Fibroblast of skin of right biceps (primary cell): Measurements from ENCODE around the gene BTG4.

ENCODE experiments used
- DNase-seq: peaks from one replicate; pipeline ENCODE4 v3.0.0-alpha.2; 2013

BTG4 gene

DNA sequence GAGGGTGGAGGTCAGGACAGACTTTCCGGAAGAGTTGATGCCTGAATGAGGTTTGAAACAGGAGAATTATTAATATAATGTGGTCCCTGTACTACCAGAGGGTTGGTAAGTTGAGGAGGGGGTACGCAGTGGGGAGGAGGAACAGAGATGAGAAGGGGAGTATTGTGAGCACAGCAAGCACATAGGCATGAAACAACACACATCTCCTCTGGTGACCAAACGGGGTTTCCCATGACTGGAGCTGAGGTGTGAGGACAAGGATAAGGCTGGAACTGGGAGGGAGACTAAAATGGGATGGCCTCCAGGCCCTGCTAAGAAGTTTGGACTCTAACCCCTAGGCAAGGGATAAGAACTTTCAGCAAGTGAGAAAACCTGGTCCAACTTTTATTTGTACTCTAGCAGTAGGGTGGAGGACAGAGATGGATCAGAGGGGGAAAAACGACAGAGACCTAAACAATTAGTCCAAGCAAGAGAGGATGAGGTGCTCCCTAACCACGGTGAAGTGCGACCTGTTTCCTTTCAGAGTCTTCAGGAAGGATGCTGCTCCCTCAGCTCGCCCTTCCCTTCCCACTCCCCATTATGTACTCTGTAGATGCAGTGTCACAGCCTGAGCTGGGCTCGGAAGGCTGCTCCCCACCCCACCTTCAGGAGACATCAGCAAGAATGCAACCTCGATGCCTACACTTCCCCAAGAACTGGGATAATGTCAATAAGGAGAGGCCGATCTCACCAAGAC, 59.2 kb downstream of the BTG4 start:
- DNase-seq, result no peak

DNA sequence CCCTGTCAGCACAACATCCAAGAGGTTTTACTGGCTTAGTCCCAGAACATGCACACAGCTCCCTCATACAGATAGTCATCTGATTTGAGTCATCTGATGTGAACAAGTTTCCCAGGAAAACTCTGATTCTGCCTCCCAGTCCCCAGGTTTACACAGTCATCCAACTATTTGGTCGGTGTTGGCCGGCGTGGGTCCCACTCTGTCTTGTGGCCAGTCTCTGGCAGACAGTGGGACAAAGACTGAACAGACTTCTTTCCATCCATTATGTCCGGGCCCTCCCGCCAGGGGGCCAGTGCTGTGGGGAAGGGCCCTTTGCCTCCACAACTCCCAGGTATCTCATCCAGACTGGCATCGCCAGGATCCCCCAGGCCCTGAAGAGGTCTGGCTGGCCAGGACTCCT, 60.0 kb downstream of the BTG4 start:
- peak; percentile 66 for DNase-seq

DNA sequence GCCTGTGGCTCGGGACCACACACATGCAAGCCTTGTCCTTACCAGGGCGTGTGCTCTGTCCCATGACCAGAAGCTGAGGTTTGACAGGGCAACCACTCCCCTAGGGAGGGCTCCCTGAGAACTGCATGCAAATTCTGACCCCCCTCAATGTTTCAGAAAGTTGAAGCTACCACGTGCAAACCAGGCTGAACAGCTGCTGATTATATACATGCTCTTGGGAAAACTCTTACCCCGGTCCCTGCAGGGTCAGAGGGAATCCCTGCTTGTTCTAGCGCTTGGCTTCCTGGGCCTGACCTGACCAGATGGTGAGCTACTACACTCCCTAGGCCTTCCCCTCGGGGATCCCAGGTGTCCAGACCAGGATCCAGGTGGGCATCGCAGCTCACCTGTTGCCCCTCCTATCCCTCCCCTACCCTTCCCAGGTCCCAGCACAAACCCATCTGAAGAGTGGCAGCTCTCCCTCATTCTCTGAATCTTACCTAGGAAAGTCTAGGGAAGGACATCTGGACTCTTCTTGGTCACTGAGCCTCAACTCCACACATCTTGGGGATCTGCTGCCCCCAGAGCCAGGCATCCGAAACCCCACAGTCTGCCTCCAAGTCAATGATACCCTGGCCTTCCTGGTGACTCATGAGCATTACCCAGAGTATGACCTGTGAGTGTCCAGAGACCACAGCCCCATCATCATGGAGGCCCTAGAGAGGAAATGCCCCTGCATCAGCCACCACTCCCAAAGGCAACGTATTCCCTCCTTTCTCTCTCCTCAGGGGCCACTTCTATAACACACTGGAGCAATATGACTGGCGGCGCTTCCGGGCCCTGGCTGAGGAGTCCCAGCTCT, 61.5 kb downstream of the BTG4 start:
- no peak for DNase-seq

DNA sequence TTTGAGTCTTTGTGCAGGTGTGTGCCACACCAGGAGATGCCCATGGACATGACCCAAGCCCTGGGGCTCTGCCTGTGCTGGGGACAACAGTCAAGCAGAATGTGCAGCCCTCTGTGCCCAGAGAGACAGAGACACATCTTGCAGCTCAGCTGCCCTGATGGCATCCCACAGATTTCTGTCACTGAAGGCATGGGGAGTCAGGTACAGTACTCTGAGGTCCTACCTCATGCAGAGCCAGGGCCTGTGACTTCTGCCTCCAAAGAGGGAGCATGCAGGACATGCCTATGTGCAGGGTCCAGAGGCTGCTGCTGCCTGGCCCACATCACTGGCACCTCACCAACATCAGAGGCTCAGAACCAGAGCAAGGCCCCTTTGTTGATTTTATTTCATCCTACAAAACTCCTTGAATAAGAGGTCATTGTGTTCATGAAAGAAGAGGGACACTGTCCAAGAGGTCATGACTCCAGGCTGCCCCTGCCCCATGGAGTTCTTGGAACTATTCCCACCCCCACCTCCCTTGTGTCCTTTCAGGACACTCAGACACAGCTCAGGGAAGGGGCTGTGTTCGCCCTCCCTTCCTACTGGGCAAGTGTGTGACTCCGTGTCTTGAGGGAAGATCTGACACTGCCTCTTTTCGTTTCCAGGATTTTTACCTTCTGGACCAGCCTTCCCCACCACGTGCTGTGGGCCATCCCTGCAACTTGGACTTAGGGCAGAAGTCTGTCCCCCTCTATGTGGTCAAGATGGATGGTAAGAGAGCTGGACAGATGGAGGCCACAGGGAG, 62.3 kb downstream of the BTG4 start:
- DNase-seq, result no peak

DNA sequence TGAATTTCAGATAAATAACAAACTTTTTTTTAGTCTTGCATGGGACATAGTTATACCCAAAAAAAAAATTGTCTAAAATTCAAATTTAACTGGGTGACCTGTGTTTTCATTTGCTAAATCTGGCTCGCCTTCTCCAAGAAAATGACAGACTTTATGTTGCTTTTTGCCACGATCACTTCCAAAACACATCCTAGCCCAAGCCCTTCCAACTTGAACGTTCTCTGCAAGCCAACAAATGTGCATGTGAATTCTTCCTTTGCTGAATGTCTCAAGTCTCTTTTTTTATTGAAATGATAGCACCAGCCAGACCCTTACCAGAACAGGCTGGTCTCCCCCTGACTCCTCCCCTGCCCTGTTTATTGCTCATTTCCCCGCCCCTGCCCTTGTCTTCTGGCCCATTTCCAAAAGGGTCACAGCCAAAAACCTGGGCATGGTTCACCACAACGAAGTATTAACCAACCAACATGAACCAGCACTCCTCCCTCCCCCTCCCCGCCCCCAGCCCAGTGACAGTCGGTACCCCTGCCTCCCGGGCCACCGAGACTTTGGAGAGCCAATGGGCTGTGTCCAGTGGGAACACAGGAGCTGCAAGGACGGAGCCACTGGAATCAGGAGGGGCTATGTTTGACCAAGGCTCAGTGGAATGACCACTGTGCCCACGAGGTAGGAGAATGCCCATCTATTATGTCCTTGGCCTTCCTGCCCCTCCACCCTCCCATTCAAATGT, 63.2 kb downstream of the BTG4 start:
- DNase-seq, result no peak

DNA sequence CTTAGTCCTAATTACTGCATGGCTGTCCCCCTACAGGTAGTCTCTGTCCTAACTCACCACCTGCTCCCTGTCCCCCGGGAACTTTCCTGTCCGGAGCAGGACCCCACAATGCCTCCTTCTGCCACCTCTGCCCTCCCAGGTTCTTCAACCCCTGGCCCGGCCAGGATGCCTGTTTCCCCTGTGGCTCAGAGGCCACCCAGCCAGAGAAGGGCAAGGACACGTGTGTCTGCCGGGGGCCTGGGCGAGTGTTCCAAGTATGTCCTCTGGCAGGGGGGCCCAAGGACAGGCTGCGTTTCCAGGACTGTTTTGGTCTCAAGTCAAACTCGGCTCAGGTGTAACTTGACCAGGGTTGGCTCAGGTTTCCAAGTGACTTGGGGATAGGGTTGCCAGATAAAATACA, 63.8 kb downstream of the BTG4 start:
- no peak for DNase-seq

DNA sequence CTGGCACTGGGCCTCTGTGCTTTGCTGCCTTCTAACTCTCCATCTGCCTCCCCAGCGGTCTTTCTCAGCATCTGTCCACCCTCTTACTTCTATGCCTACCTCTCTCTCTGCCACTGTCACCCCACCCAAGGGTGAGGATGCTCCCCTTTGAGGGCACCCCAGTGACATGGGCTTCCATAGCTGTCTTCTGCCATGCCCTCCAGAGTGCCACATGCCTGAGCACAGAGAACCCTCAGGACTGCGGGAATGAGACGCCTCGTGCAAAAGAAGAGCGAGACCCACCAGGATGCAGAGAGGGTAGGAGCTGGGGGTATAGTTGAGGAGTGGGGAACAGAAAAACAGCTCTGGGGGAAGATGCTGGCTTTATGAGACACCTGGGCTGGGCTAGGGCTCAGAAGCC, 64.3 kb downstream of the BTG4 start:
- no peak for DNase-seq

DNA sequence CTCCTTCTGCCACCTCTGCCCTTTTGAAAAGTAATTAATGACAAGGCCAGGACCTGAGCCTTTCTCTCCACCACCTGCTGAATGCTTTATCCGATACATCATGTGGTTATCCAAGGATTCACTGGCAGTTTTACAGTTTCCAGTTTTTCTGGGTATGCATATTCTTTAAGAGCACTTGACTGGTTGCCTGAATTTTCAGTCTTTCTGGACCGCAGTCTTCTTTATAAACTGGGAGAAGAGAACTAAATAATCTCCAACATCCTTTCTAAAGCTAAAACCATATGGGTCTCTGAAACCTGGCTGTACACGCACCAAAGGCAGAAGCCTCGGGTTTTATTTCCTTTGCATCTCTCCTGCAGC, 65.1 kb downstream of the BTG4 start:
- no peak for DNase-seq

DNA sequence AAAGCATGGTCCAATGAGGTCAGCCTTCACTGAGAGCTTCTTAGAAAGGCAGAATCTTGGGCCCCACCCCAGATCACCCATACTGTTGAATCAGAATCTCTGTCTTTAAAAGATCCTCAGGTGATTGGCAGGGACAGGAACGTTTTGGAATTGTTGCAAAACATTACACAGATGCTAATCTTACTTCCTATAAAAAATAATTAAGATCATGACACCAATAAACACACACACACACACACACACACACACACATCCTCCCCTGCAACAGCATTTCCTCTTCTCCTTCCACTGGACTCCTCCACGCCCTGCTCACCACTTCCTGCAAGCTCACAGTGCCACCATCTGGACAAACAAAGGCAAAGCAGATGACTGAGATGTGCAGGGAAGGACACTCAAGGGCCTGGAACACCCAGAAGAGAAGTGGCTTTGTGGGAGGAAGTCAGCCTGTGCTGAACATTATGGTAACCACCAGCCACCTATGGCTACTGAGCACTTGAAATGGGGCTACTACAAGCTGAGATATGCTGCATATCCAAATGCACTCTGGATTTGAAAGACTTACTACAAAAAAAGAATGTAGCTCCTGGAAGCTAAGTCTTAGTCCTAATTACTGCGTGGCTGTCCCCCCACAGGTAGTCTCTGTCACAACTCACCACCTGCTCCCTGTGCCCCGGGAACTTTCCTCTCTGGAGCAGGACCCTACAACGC, 65.6 kb downstream of the BTG4 start:
- peak; percentile 89 for DNase-seq

DNA sequence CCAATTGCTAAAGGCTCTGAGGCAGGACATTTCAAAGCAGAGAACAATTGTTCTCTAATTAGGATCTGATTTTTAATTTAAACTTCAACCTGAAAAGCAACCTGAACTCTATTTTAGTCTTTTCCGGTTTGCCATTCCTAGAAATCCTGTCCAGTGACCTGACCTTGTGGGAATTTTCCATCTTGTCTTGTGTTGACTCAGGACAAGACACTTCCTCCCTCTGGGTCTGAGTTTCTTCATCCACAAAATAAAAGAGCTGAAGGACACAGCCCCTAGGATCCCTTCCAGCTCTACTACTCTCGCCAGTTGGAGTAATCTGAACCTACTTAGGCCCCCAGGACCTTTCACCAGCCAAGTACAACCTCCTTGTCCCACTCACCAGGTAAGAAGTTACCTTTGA, 66.6 kb downstream of the BTG4 start:
- no peak for DNase-seq
